Peyer's patch (tissue), 4 donors: ENCODE measurements around the gene PSD2.

ENCODE experiments used
- CTCF ChIP-seq, 6 experiments: fragments of 450-650 bp in 4 of 6; fragments of 200-600 bp in 2 of 6; sonication (generic) in 1 of 6; IDR thresholded peaks; one replicate each; pipeline ENCODE4 v1.5.1; 2017 to 2019; ENCODE audit warnings: antibody characterized with exemption in 6 of 6, mild to moderate bottlenecking in 3 of 6, moderate library complexity in 1 of 6
- POLR2A ChIP-seq, 2 donors: fragments of 450-650 bp; IDR thresholded peaks; one replicate each; pipeline ENCODE4 v1.5.1; 2017; ENCODE audit warnings: antibody characterized with exemption in 2 of 2, mild to moderate bottlenecking in 2 of 2, moderate library complexity in 2 of 2

- TF ChIP-seq POLR2A (IDR thresholded peaks at IDR 0.05) = no peak
- TF ChIP-seq CTCF (IDR thresholded peaks at IDR 0.05) = no peak
Measured at GRCh38 chr5:139841549-139841948, 45.9 kb downstream of the PSD2 start.
